ENCODE data around the gene NFASC. TPM values are rescaled to one million over a fixed set of nuclear protein-coding genes. Genes with fewer than 3 reads are reported as not detected.

NFASC gene
- total RNA-seq, 1 experiment from 2014 or later, result 16.9 TPM

- no peaks in the 10 kb centered on the region for H3K36me3 ChIP-seq (ENCODE audit: control insufficient read depth, insufficient read depth, low read length)
- ATAC-seq (no peak), DNase-seq (ENCODE audit: low read depth, low spot score) (no peak)
- BruUV-seq (replicated peaks), result no TSS peak
- ChIA-PET POLR2A (no interaction called here), CTCF (no interaction called here)
- H3K4me3 ChIP-seq (ENCODE audit: low read depth in 2 of 2, low read length in 2 of 2), result no peak overlapping the region
- no peaks in the 10 kb centered on the region for H3K4me1 ChIP-seq (ENCODE audit: control insufficient read depth, insufficient read depth, low read length)
- intact Hi-C loops (cut with micrococcal nuclease; ENCODE audit: unreplicated experiment) (no loop called here), in situ Hi-C loops (cut with HindIII; ENCODE audit: low pct_unique_long_range_greater_than_20kb, low sequenced_read_pairs) (no loop called here)
- no peak overlapping the region for H3K27ac ChIP-seq (ENCODE audit: low read length)
- TF ChIP-seq POLR2AphosphoS5 (IDR thresholded peaks at IDR 0.05; ENCODE audit: low read depth, low read length) (no peak), TCF7L2 (IDR thresholded peaks at IDR 0.05; ENCODE audit: low read depth, low read length) (no peak), REST (IDR thresholded peaks at IDR 0.05; ENCODE audit: insufficient read depth in 1 of 2, low read depth in 2 of 2, low read length in 1 of 2) (no peak), SIN3A (IDR thresholded peaks at IDR 0.05; ENCODE audit: borderline replicate concordance, insufficient read depth, low read depth, low read length) (no peak)
- TF ChIP-seq, protein P1, sequence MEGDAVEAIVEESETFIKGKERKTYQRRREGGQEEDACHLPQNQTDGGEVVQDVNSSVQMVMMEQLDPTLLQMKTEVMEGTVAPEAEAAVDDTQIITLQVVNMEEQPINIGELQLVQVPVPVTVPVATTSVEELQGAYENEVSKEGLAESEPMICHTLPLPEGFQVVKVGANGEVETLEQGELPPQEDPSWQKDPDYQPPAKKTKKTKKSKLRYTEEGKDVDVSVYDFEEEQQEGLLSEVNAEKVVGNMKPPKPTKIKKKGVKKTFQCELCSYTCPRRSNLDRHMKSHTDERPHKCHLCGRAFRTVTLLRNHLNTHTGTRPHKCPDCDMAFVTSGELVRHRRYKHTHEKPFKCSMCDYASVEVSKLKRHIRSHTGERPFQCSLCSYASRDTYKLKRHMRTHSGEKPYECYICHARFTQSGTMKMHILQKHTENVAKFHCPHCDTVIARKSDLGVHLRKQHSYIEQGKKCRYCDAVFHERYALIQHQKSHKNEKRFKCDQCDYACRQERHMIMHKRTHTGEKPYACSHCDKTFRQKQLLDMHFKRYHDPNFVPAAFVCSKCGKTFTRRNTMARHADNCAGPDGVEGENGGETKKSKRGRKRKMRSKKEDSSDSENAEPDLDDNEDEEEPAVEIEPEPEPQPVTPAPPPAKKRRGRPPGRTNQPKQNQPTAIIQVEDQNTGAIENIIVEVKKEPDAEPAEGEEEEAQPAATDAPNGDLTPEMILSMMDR (IDR thresholded peaks at IDR 0.05), result no peak
- H3K27me3 ChIP-seq (ENCODE audit: control insufficient read depth, insufficient read depth, low read length), result no peaks in the 10 kb centered on the region
- no peaks in the 10 kb centered on the region for H3K9me3 ChIP-seq (ENCODE audit: control insufficient read depth, insufficient read depth, low read depth, low read length)
Measured at GRCh38 chr1:205014783-205015182, 144.1 kb downstream of the NFASC start.

GRCh38 chr1:205015241-205015640 is 144.6 kb downstream of the NFASC start:
- POLR2A ChIA-PET, result no interaction called here
- intact Hi-C loops (cut with micrococcal nuclease; ENCODE audit: unreplicated experiment), result no loop called here
- Histone ChIP-seq H3K4me3 (ENCODE audit: low read depth in 2 of 2, low read length in 2 of 2) (no peak overlapping the region), H3K4me1 (ENCODE audit: control insufficient read depth, insufficient read depth, low read length) (no peaks in the 10 kb centered on the region), H3K9me3 (ENCODE audit: control insufficient read depth, insufficient read depth, low read depth, low read length) (no peaks in the 10 kb centered on the region), H3K27ac (ENCODE audit: low read length) (no peak overlapping the region), H3K27me3 (ENCODE audit: control insufficient read depth, insufficient read depth, low read length) (no peaks in the 10 kb centered on the region), H3K36me3 (ENCODE audit: control insufficient read depth, insufficient read depth, low read length) (no peaks in the 10 kb centered on the region)
- BruUV-seq (replicated peaks), result no TSS peak
- DNase-seq (ENCODE audit: low read depth, low spot score), result no peak
- no peak for ATAC-seq
- in situ Hi-C loops (cut with HindIII; ENCODE audit: low pct_unique_long_range_greater_than_20kb, low sequenced_read_pairs), result no loop called here
- TF ChIP-seq REST (IDR thresholded peaks at IDR 0.05; ENCODE audit: insufficient read depth in 1 of 2, low read depth in 2 of 2, low read length in 1 of 2) (no peak), TCF7L2 (IDR thresholded peaks at IDR 0.05; ENCODE audit: low read depth, low read length) (no peak), POLR2AphosphoS5 (IDR thresholded peaks at IDR 0.05; ENCODE audit: low read depth, low read length) (no peak), SIN3A (IDR thresholded peaks at IDR 0.05; ENCODE audit: borderline replicate concordance, insufficient read depth, low read depth, low read length) (no peak)
- TF ChIP-seq, protein P1 (IDR thresholded peaks at IDR 0.05), result no peak
- CTCF ChIA-PET, result no interaction called here
